CD4-positive, CD25-positive, alpha-beta regulatory T cell (primary cell): ENCODE measurements around the gene SLCO2B1. TPM values are rescaled to one million over a fixed set of nuclear protein-coding genes. Genes with fewer than 3 reads are reported as not detected.

Experiments used
- ATAC-seq, 2 donors: fragments of 150-1000 bp; cut with Tn5 transposase; one replicate each; pipeline ENCODE4 v1.10.0; 2021; ENCODE audit warnings: low read depth in 2 of 2, moderate number of reproducible peaks in 2 of 2, moderate library complexity in 1 of 2
- DNase-seq, 3 donors: peaks; one replicate each; pipeline versions ENCODE4 v3.0.0 to v3.0.0-alpha.2; 2012 to 2022; ENCODE audit warnings: mixed read lengths in 1 of 3
- H3K27ac ChIP-seq: one replicate; pipeline ENCODE4 v1.7.0; 2013; ENCODE audit warnings: mild to moderate bottlenecking, low read length; ENCODE audit not compliant: insufficient read depth, poor library complexity, severe bottlenecking
- H3K27me3 ChIP-seq: one replicate; pipeline ENCODE4 v1.7.0; 2013; ENCODE audit warnings: low read length; ENCODE audit not compliant: control insufficient read depth, insufficient read depth
- H3K36me3 ChIP-seq: one replicate; pipeline ENCODE4 v1.7.0; 2013; ENCODE audit warnings: mild to moderate bottlenecking, low read length, moderate library complexity; ENCODE audit not compliant: control insufficient read depth, insufficient read depth
- H3K4me1 ChIP-seq: 2 replicates; pipeline ENCODE4 v1.7.0; 2013; ENCODE audit warnings: mild to moderate bottlenecking, low read length; ENCODE audit not compliant: insufficient read depth, control insufficient read depth, poor library complexity, severe bottlenecking
- H3K4me3 ChIP-seq: one replicate; pipeline ENCODE4 v1.7.0; 2013; ENCODE audit warnings: low read depth, mild to moderate bottlenecking, low read length, moderate library complexity
- H3K9me3 ChIP-seq, 2 experiments: 1 replicate in 1 of 2; 2 replicates in 1 of 2; pipeline ENCODE4 v1.7.0; 2013; ENCODE audit warnings: low read length in 2 of 2, mild to moderate bottlenecking in 1 of 2, moderate library complexity in 1 of 2; ENCODE audit not compliant: control insufficient read depth in 2 of 2
- H3K27ac Mint-ChIP-seq, 3 donors: one replicate each; pipeline ENCODE4 v1.8.0; 2020 to 2022; ENCODE audit warnings: mild to moderate bottlenecking in 3 of 3, mixed read lengths in 3 of 3, moderate library complexity in 2 of 3
- H3K27me3 Mint-ChIP-seq: one replicate; pipeline ENCODE4 v1.8.0; 2022; ENCODE audit warnings: mild to moderate bottlenecking, mixed read lengths
- H3K36me3 Mint-ChIP-seq: one replicate; pipeline ENCODE4 v1.8.0; 2020; ENCODE audit warnings: mixed read lengths
- H3K4me1 Mint-ChIP-seq, 4 donors: one replicate each; pipeline ENCODE4 v1.8.0; 2020 to 2022; ENCODE audit warnings: mixed read lengths in 4 of 4, mild to moderate bottlenecking in 1 of 4
- H3K4me3 Mint-ChIP-seq, 4 donors: one replicate each; pipeline ENCODE4 v1.8.0; 2020 to 2022; ENCODE audit warnings: mild to moderate bottlenecking in 4 of 4, mixed read lengths in 4 of 4, moderate library complexity in 3 of 4
- H3K9me3 Mint-ChIP-seq, 7 donors: one replicate each; pipeline ENCODE4 v1.8.0; 2020 to 2022; ENCODE audit warnings: mixed read lengths in 7 of 7, mild to moderate bottlenecking in 3 of 7, moderate library complexity in 2 of 7
- polyA plus RNA-seq, 4 donors: library from polyadenylated mRNA; unstranded; fragments of 300-500 nt; fragmentation: Illumina TruSeq; gene quantifications; one replicate each; pipeline ENCODE4 v1.2.3, GENCODE V29; 2021
- total RNA-seq: library from RNA; stranded (reverse); gene quantifications from one replicate; pipeline ENCODE4 v1.2.3, GENCODE V29; 2022

The SLCO2B1 gene
- total and polyA plus RNA-seq, 5 donors from 2014 or later = not detected

DNA sequence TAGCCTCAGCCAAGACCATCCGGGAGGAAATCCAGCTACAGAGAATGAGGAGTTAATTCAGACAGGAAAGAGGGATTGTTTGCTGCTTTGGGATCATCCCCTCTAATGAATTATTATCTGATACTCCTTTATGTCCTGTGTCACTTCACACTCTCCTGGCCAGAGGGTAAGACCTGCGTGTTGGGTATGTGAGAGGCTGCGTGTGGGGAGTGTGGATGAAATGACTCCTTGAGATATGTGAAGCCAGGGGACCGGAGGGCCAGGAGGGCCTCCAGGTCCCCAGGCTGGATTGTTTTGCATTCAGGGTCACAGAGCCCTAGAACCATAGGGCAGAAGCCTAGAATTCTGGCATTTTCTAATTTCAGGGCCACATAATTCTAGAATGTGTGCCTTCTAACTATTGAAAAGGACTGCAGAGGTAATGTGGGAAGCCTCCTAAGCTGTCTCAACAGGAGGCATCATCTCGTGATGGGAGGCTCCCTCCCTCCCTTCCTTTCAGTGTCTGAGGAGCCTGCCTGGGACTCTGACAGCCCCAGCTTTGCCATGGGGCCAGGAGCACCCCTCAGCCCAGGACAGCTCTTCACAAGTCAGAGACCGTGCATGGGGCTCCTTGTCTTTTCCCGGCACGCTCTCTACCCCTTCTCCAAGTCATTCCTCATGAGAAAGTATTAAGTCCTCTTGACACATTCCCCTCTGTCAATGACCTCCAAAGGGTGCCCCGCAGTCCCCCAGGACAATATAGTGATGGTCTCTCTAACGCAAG lies 93.3 kb downstream of the SLCO2B1 start:
- Histone ChIP-seq H3K4me3 (no peak overlapping the region), H3K4me1 (peaks cover 17% of the 10 kb centered on the region), H3K9me3 (no peaks in the 10 kb centered on the region), H3K36me3 (no peaks in the 10 kb centered on the region), H3K27ac (no peak overlapping the region), H3K27me3 (peaks cover 18% of the 10 kb centered on the region)
- Mint-ChIP-seq H3K4me1 (peaks cover 3 to 27% (median 11%) of the 10 kb centered on the region in 4 donors), H3K27me3 (peaks cover 40% of the 10 kb centered on the region), H3K27ac (no peak overlapping the region), H3K36me3 (no peaks in the 10 kb centered on the region), H3K9me3 (peaks cover 0 to 4% (median 0%) of the 10 kb centered on the region in 7 donors), H3K4me3 (peak overlapping the region in 3 of 4 donors; percentile 38 to 89 (median 63))
- DNase-seq = no peak
- ATAC-seq = no peak

DNA sequence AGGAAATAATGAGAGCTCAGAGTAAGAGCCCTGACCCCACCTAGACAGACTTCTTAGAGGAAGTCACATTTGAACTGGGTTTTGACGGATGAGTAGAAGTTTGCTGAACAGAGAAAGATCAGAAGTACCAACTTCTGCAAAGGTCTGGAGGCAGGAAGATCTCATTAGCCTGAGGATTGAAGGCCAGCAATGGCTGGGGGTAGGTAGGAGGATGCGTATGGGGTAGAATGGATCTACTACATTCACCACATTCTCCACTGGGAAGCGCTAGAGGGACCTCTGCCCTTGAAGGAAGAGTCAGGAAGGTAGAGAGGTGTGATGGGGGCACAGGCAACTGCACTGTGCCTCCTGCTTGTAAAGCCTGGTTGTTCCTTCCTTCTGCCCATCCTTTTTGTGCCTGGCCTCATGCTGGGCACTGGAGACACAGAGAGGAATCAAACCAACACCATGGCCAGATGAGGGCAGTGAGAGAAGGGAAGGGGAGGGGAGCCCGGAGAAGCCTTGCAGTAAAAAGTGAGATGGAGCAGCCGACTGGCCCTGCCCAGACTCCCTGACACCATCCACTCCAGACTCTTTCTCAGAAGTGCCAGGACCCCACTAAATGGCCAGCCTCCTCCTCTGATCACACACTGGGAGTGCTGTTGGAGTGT lies 94.6 kb downstream of the SLCO2B1 start:
- H3K4me3 Mint-ChIP-seq = no peak overlapping the region
- H3K27me3 ChIP-seq = peaks cover 12% of the 10 kb centered on the region
- no peaks in the 10 kb centered on the region for H3K36me3 Mint-ChIP-seq
- H3K4me1 ChIP-seq = peaks cover 13% of the 10 kb centered on the region
- DNase-seq = no peak
- no peaks in the 10 kb centered on the region for H3K36me3 ChIP-seq
- peaks cover 0 to 4% (median 0%) of the 10 kb centered on the region in 7 donors for H3K9me3 Mint-ChIP-seq
- no peak overlapping the region for H3K27ac Mint-ChIP-seq
- no peak for ATAC-seq
- no peak overlapping the region for H3K4me3 ChIP-seq
- H3K27ac ChIP-seq = no peak overlapping the region
- peaks cover 3 to 17% (median 9%) of the 10 kb centered on the region in 4 donors for H3K4me1 Mint-ChIP-seq
- H3K9me3 ChIP-seq = no peaks in the 10 kb centered on the region
- H3K27me3 Mint-ChIP-seq = peaks cover 32% of the 10 kb centered on the region

DNA sequence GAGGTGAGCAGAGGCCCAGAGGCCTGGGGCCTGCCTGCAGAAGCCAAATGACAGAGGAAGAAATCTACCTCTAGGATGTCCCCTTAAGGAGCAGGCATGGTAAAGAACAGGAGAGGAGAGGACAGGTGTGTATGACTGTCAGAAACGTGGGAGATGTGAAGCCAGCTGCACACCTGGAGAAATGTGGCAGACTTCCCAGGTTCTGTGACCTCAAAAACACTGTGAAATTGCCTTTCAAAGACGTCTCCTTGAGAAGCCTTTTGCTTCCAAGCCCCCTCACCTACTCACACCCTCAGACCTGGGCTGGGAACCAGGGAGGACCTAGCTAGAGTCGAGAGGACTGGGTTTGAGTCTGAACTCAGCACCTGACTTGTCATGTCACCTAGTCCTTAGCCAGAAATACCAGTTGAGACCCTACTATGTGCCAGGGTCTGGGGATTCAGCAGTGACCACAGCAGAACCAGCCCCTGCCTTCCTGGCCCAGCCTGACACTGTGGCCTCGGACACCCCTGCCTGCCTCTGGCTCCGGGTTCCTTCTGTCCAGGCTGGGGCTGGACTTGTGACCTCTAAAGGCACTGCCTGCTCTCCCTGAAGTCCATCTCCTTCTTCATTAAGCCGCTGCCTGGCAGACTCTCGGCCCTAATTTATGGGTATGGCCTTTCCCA lies 95.2 kb downstream of the SLCO2B1 start:
- ATAC-seq (no peak), DNase-seq (no peak)
- H3K9me3 ChIP-seq = no peaks in the 10 kb centered on the region
- peaks cover 38% of the 10 kb centered on the region for H3K27me3 Mint-ChIP-seq
- no peak overlapping the region for H3K27ac ChIP-seq
- H3K4me1 Mint-ChIP-seq = peaks cover 3 to 16% (median 9%) of the 10 kb centered on the region in 4 donors
- H3K4me3 ChIP-seq = no peak overlapping the region
- no peak overlapping the region for H3K27ac Mint-ChIP-seq
- peaks cover 0 to 4% (median 0%) of the 10 kb centered on the region in 7 donors for H3K9me3 Mint-ChIP-seq
- H3K4me3 Mint-ChIP-seq = no peak overlapping the region
- peaks cover 12% of the 10 kb centered on the region for H3K27me3 ChIP-seq
- H3K36me3 ChIP-seq = no peaks in the 10 kb centered on the region
- H3K36me3 Mint-ChIP-seq = no peaks in the 10 kb centered on the region
- peaks cover 7% of the 10 kb centered on the region for H3K4me1 ChIP-seq

DNA sequence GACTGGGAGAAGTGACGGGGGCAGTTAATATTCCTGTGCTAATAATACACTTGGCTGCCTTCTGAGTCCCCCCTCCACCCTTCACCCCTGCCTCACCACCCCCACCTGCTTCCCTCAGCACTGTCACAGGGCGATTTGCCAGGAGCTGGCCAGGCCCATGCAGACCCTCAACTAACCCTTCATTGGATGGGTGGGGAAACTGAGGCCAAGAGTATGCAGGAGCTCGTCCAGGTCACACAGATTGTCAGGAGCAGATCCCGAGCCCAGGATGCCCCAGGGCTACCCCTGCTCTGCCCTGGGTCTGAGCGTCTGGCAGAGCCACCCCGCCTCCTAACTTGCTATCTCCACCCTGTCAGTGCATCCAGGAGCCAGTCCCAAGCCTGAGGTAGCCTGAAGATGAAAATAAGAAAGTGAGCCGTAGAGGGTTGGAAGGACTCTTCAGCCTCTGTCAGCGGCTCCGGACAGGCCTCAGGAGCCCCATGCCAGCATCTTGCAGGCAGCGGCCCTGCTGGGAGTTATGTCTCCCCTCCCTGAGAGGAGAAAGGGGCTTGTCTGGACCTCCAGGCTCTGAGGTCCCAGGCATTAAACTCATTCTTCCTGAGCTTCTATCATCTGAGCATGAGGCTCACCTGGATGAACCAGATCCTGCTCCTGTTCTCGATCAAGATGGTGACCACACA lies 95.9 kb downstream of the SLCO2B1 start:
- H3K27ac ChIP-seq = no peak overlapping the region
- no peak overlapping the region for H3K27ac Mint-ChIP-seq
- H3K4me1 Mint-ChIP-seq = peaks cover 3 to 16% (median 9%) of the 10 kb centered on the region in 4 donors
- H3K27me3 Mint-ChIP-seq = peaks cover 41% of the 10 kb centered on the region
- H3K36me3 ChIP-seq = no peaks in the 10 kb centered on the region
- ATAC-seq = no peak
- H3K9me3 ChIP-seq = no peaks in the 10 kb centered on the region
- no peak overlapping the region for H3K4me3 Mint-ChIP-seq
- peaks cover 12% of the 10 kb centered on the region for H3K27me3 ChIP-seq
- H3K4me1 ChIP-seq = peaks cover 5% of the 10 kb centered on the region
- DNase-seq = no peak
- H3K36me3 Mint-ChIP-seq = no peaks in the 10 kb centered on the region
- H3K4me3 ChIP-seq = no peak overlapping the region
- H3K9me3 Mint-ChIP-seq = peaks cover 0 to 4% (median 0%) of the 10 kb centered on the region in 7 donors

DNA sequence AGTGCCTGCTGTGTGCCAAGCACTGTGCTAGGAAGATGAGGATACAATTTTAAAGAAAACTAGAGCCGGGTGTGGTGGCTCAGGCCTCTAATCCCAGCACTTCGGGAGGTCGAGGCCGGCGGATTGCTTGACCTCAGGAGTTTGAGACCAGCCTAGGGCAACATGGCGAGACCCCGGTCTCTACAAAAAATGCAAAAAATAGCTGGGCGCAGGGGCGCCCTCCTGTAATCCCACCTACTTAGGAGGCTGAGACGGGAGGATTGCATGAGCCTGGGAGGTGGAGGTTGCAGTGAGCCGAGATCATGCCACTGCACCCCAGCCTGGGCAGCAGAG lies 98.0 kb downstream of the SLCO2B1 start:
- H3K9me3 ChIP-seq = no peaks in the 10 kb centered on the region
- H3K27ac Mint-ChIP-seq = no peak overlapping the region
- H3K4me3 ChIP-seq = no peak overlapping the region
- no peak overlapping the region for H3K4me3 Mint-ChIP-seq
- ATAC-seq (peak in 1 of 2 donors; percentile 4), DNase-seq (no peak)
- peaks cover 3 to 5% (median 4%) of the 10 kb centered on the region in 4 donors for H3K4me1 Mint-ChIP-seq
- H3K27me3 ChIP-seq = peaks cover 8% of the 10 kb centered on the region
- H3K4me1 ChIP-seq = no peaks in the 10 kb centered on the region
- H3K36me3 ChIP-seq = no peaks in the 10 kb centered on the region
- peaks cover 40% of the 10 kb centered on the region for H3K27me3 Mint-ChIP-seq
- no peak overlapping the region for H3K27ac ChIP-seq
- peaks cover 0 to 2% (median 0%) of the 10 kb centered on the region in 7 donors for H3K9me3 Mint-ChIP-seq
- H3K36me3 Mint-ChIP-seq = no peaks in the 10 kb centered on the region

DNA sequence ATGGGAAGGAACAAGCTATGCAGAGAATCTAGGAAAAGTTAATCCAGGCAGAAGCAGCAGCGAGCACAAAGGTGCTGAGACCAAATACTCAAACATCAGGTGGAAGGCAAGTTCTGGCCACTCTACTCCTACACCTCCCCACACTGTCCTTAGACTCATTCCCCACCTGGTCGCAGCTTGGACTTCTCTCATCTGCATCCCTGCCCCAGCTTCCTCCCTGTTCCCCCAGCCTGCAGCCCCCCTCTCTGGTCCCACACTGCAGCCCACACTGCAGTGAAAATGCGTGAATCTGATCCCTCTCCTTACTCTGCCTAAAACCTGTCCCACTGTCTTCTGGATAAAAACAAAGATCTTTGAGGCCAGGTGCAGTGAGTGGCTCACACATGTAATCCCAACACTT lies 98.8 kb downstream of the SLCO2B1 start:
- H3K36me3 Mint-ChIP-seq = no peaks in the 10 kb centered on the region
- peaks cover 36% of the 10 kb centered on the region for H3K27me3 Mint-ChIP-seq
- Histone ChIP-seq H3K9me3 (no peaks in the 10 kb centered on the region), H3K4me1 (no peaks in the 10 kb centered on the region), H3K36me3 (no peaks in the 10 kb centered on the region), H3K27ac (no peak overlapping the region), H3K4me3 (no peak overlapping the region), H3K27me3 (peaks cover 7% of the 10 kb centered on the region)
- DNase-seq = no peak
- no peak for ATAC-seq
- H3K9me3 Mint-ChIP-seq = peaks cover 0 to 3% (median 0%) of the 10 kb centered on the region in 7 donors
- H3K4me3 Mint-ChIP-seq = no peak overlapping the region
- peaks cover 3 to 5% (median 4%) of the 10 kb centered on the region in 4 donors for H3K4me1 Mint-ChIP-seq
- no peak overlapping the region for H3K27ac Mint-ChIP-seq

DNA sequence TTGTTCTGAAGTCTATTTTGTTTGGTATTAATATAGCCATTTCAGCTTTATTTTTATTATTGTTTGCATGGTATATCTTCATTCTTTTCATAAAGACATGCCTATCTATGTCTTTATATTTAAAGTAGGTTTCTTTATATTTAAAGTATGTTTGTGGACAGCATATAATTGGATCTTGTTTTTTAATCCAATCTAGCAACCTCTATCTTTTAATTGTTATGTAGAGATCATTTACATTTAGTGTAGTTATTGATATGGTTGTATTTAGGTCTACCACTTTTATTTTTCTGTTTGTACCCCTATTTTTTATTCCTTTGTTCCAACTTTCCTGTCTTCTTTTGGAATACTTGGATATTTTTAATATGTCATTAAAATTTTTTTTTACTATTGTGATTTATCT lies 103.4 kb downstream of the SLCO2B1 start:
- H3K9me3 ChIP-seq = no peaks in the 10 kb centered on the region
- no peaks in the 10 kb centered on the region for H3K4me1 ChIP-seq
- DNase-seq = no peak
- H3K27ac ChIP-seq = no peak overlapping the region
- H3K27me3 ChIP-seq = peaks cover 9% of the 10 kb centered on the region
- Mint-ChIP-seq H3K9me3 (peaks cover 0 to 3% (median 0%) of the 10 kb centered on the region in 7 donors), H3K4me1 (no peaks in the 10 kb centered on the region), H3K36me3 (no peaks in the 10 kb centered on the region), H3K27ac (no peak overlapping the region), H3K4me3 (no peak overlapping the region), H3K27me3 (peaks cover 53% of the 10 kb centered on the region)
- H3K4me3 ChIP-seq = no peak overlapping the region
- H3K36me3 ChIP-seq = no peaks in the 10 kb centered on the region
- no peak for ATAC-seq
